Daoy (cell line): Measurements from ENCODE around the gene GATA5. TPM values are rescaled to one million over a fixed set of nuclear protein-coding genes. Genes with fewer than 3 reads are reported as not detected.

Experiments
- DNase-seq: peaks from one replicate; pipeline ENCODE4 v3.0.0-alpha.2; 2015; ENCODE audit warnings: low read depth
- total RNA-seq: library from RNA; depleted of rRNA; stranded (reverse); fragments of >200 nt; shearing (Covaris generic); gene quantifications from 2 replicates; pipeline ENCODE4 v1.2.3, GENCODE V29; 2014

Gene GATA5
- total RNA-seq, 1 experiment from 2014 or later = not detected

- DNase-seq = no peak
Measured at GRCh38 chr20:62487561-62488354, 12.0 kb upstream of the GATA5 start.

- no peak for DNase-seq
Measured at GRCh38 chr20:62487118-62487517, 11.3 kb upstream of the GATA5 start.

- no peak for DNase-seq
Measured at GRCh38 chr20:62486484-62486883, 10.7 kb upstream of the GATA5 start.

DNA sequence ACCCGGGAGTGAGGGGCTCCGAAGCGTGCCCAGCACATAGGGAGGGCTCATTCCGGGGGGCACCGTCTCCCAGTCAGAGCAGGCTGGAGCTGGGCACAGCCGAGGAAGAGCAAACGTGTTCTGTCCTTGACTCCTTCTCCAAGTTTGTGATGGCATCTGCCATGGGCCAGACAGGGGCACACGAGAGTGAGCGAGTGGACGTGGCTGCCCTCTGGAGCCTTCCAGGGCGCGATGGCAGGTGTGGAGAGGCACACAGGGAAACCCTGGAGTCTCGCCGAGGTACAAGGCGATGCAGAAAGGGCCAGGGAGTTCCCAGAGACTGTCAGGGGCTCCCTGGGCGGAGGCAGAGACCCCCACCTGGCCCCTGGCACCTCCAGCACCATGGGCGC is 9.9 kb upstream of the GATA5 start:
- no peak for DNase-seq

DNA sequence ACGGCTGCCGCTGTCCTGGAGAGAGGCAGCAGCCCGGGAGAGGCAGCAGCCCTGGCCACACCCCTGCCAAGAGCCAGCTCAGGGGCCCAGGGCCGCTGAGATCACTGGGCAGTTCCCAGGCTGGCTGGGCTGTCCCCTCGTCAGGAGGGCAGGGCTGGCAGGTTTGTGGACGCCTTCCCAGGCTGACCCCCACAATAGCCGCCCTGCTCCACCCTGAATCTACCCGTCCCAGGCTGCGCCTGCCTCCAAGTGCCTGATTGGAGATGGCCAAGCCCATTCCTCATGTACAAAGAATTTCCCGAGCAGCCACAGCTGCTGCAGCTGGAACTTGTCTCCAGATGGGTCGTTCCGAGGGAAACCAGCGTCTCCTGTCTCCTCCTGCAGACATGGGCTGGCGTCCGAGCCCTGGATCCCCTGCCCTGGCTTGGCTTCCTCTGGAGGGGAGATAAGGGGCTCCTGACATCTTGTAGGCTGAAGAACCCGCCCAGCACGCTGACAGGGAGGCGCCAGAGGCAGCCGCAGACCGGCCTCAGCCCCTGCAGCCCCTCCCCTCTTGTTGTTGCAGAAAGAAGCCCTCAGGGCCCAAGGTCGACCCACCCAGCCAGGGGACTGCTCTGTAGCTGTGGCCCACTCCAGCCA is 9.4 kb upstream of the GATA5 start:
- DNase-seq = no peak

DNA sequence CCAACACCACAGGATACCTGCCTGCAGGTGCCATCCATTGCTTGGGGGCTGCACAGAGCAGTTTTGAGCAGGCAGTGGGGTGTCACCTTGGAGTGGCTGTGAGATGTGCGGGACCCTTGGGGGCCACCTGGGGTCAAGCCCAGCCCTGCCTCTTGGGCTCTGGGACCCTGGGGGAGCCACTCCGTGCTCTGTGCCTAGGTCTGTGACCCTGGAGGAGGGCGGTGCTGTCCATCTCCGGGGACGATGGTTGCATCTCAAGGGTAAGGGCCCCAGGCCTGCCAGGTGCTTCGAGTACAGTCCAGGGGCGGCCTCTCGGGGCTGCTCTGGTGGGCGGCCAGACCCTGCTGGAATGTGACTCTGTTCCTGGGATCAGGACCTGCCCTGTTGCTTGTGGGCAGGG is 8.7 kb upstream of the GATA5 start:
- DNase-seq = no peak

DNA sequence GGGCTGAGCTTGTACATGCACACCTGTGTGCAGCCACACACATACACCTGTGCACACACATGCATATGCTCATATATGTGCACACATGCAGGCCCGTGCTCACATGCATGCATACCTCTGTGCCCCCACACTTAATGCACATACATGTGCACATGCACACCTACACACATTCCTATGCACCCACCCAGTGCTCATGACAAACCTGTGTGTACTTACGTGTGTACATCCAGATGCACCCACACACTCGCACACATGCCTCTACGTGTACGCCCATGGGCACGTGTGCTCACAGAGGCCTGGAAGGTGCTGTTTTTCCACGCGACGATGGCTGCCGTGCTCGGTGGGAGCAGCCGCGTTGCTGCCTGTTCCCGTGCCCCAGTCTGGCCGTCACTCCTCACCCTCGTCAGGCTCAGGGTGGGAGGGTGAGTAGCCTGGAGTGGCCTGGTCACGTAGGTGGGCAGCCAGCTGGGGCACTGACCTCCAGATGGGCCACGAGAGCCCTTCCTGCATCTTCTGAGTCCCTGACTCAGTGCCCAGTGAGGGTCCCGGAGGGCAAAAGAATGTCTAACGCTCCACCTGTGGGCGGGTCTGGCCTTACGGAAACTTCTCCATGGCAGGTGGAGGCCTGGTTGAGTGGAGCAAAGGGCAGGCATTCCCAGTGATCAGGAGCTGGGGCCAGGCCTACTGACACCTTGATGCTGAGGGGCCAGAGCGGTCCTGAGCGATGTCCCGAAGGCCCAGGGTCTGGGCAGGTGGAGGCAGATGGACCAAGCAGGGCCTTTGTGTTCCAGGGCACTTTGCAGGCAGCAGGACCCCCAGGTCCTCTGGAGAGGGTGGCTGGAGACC is 8.0 kb upstream of the GATA5 start:
- no peak for DNase-seq

DNA sequence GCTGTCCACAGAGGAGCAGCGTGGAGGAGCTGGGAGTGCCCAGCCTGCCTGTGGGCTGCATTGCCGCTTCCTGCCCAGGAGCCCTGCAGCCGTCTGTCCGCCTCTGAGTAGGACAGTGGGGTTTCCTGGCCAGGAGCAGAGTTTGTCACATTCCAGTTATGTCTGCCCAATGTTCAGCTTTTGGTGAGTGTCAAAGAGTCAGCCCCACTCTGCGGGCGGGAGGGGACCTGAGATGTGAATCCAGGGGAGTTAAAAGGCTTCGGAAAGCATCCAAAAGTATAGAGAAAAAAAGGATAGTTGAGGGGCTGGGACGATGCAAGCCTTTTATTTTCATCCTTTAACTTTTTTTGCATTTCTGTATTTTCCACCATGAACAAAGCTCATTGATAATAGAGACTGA is 7.2 kb upstream of the GATA5 start:
- DNase-seq = no peak

GRCh38 chr20:62482146-62482809 is 6.5 kb upstream of the GATA5 start:
- DNase-seq = no peak

- DNase-seq = no peak
Measured at GRCh38 chr20:62481425-62482145, 5.8 kb upstream of the GATA5 start.

GRCh38 chr20:62480318-62480717 is 4.5 kb upstream of the GATA5 start:
- DNase-seq = no peak

- DNase-seq = no peak
Measured at GRCh38 chr20:62479656-62480055, 3.9 kb upstream of the GATA5 start.

- no peak for DNase-seq
Measured at GRCh38 chr20:62479156-62479555, 3.4 kb upstream of the GATA5 start.

DNA sequence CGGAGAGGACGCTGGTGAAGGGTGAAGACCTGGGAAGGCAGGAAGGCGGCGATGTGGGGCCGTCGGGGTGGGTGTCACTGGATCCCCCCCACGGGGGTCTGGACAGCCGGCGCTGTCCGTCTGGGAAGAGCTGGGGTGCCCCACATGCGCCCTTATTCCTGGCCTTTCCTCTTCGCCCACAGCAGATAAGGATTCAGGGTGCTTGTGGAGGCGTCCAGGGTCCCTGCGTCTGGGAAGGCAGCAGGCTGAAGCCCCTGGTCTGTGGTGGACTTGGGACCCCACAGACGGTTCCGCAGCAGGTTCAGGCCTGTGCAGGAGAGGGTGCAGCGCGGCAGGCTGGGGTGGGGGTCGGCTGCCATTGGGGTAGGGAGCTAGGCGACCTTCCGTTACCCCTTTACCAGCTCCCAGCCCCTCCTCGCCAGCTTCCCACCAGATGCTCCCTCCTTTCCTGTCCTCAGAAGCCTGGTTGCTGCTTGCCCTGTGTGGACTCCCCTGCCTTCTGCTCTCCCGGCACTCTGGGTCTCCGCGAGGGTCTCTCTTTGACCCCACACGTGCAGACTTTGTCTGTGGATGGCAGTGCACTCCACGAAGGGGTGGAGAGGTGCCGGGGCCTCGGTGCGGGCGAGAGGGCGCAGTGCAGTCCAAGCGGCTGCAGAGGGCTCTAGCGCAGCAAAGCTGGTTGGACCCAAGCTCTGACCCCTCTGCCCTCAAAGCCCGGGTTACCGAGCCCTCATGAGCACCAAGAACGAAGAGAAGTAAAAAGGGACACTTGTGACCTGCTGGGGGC is 2.1 kb upstream of the GATA5 start:
- DNase-seq = no peak

- peak; percentile 23 for DNase-seq
Measured at GRCh38 chr20:62476056-62476838, 452 bp upstream of the GATA5 start.

- DNase-seq = no peak
Measured at GRCh38 chr20:62475027-62475771, 596 bp downstream of the GATA5 start.

GRCh38 chr20:62474604-62475026 is 1.2 kb downstream of the GATA5 start:
- DNase-seq = no peak

DNA sequence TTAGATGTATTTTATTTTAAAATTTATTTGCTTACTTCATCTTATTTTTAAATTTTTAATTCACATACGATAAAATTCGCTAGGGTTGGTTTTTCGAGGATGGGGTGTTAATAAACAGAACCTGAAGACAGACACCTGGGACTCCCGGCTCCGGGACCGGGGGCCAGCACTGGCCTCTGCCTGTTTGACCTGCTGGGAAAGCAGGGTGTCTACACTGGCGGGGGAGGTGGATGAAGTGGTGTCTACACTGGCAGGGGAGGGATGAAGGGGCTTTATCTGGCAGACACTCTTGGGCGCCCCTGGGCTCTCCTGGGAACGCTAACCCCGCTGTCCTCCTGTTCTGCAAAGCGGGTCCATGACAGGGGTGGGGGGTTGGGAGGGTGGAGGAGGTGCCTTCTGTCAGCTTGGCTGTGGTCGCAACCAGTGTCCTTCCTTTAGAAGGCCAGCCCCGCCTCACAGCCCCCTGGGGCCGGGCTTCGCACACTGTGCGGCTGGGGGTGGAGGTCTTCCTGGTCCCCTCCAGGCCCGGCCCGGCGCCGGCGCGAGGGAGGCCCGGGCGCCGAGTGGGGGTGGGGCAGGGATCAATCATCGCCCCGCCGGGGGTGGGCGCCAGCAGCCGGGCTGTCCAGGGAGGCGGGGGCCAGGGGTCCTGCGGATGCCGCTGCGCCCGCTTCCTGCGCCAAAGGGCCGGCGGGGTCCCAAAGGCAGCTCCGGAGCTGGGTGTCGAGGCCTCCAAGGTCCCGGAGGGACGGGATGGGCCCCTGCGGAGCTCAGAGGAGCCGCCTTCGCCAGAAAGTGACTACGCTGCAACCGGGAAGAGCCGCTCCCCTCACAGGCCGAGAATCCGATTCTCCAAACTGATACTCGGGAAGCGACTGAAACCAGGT is 1.8 kb downstream of the GATA5 start:
- DNase-seq = no peak
